HT-29 (cell line): ENCODE measurements around the gene ANKRD63. TPM values are rescaled to one million over a fixed set of nuclear protein-coding genes. Genes with fewer than 3 reads are reported as not detected.

Experiments used
- DNase-seq: peaks from one replicate; pipeline ENCODE4 v3.0.0-alpha.2; 2015; ENCODE audit warnings: low spot score
- total RNA-seq: library from RNA; depleted of rRNA; stranded (reverse); fragments of >200 nt; shearing (Covaris generic); gene quantifications from 2 replicates; pipeline ENCODE4 v1.2.3, GENCODE V29; 2014

The ANKRD63 gene
- total RNA-seq, 1 experiment from 2014 or later = not detected

- no peak for DNase-seq
Measured at GRCh38 chr15:40295877-40296560, 13.2 kb upstream of the ANKRD63 start.

GRCh38 chr15:40295297-40295696 is 12.4 kb upstream of the ANKRD63 start:
- DNase-seq = no peak

GRCh38 chr15:40293905-40294895 is 11.3 kb upstream of the ANKRD63 start:
- DNase-seq = no peak

- DNase-seq = no peak
Measured at GRCh38 chr15:40293006-40293405, 10.1 kb upstream of the ANKRD63 start.

GRCh38 chr15:40292246-40292645 is 9.4 kb upstream of the ANKRD63 start:
- no peak for DNase-seq

GRCh38 chr15:40290918-40291574 is 8.2 kb upstream of the ANKRD63 start:
- peak; percentile 41 for DNase-seq

GRCh38 chr15:40290545-40290917 is 7.7 kb upstream of the ANKRD63 start:
- no peak for DNase-seq

- peak; percentile 74 for DNase-seq
Measured at GRCh38 chr15:40289140-40289775, 6.4 kb upstream of the ANKRD63 start.

GRCh38 chr15:40287968-40288367 is 5.1 kb upstream of the ANKRD63 start:
- DNase-seq = no peak

GRCh38 chr15:40287505-40287904 is 4.6 kb upstream of the ANKRD63 start:
- DNase-seq = no peak

- no peak for DNase-seq
Measured at GRCh38 chr15:40286794-40287193, 3.9 kb upstream of the ANKRD63 start.

GRCh38 chr15:40286061-40286532 is 3.2 kb upstream of the ANKRD63 start:
- no peak for DNase-seq

- DNase-seq = no peak
Measured at GRCh38 chr15:40285554-40286011, 2.7 kb upstream of the ANKRD63 start.

GRCh38 chr15:40285151-40285550 is 2.3 kb upstream of the ANKRD63 start:
- no peak for DNase-seq

- DNase-seq = no peak
Measured at GRCh38 chr15:40283615-40284300, 894 bp upstream of the ANKRD63 start.

GRCh38 chr15:40282147-40282868 is 556 bp downstream of the ANKRD63 start:
- DNase-seq = peak; percentile 52

- DNase-seq = no peak
Measured at GRCh38 chr15:40281801-40282146, 1.1 kb downstream of the ANKRD63 start.

GRCh38 chr15:40281057-40281800 is 1.6 kb downstream of the ANKRD63 start:
- no peak for DNase-seq

GRCh38 chr15:40280260-40281056 is 2.4 kb downstream of the ANKRD63 start:
- DNase-seq = no peak
